ENCODE data around the gene TPPP.

The TPPP gene

GRCh38 chr5:676699-677076 lies 16.5 kb downstream of the TPPP start:
- no peak for DNase-seq

GRCh38 chr5:675871-676698 lies 17.1 kb downstream of the TPPP start:
- DNase-seq = no peak

- DNase-seq = no peak
These were observed 17.9 kb downstream of the TPPP start for GRCh38 chr5:675111-675870.

GRCh38 chr5:674630-675011 lies 18.5 kb downstream of the TPPP start:
- DNase-seq = no peak

- no peak for DNase-seq
These were observed 19.1 kb downstream of the TPPP start for GRCh38 chr5:673831-674629.

- no peak for DNase-seq
These were observed 19.9 kb downstream of the TPPP start for GRCh38 chr5:673161-673830.

- DNase-seq = no peak
These were observed 20.6 kb downstream of the TPPP start for GRCh38 chr5:672329-673160.

GRCh38 chr5:671459-672328 lies 21.5 kb downstream of the TPPP start:
- peak; percentile 20 to 28 for DNase-seq

- DNase-seq = no peak
These were observed 22.5 kb downstream of the TPPP start for GRCh38 chr5:670396-671270.

GRCh38 chr5:669842-670395 lies 23.2 kb downstream of the TPPP start:
- no peak for DNase-seq

- no peak for DNase-seq
These were observed 23.9 kb downstream of the TPPP start for GRCh38 chr5:669111-669841.

- no peak for DNase-seq
These were observed 24.7 kb downstream of the TPPP start for GRCh38 chr5:668283-668995.

- no peak for DNase-seq
These were observed 26.2 kb downstream of the TPPP start for GRCh38 chr5:666816-667498.

- no peak for DNase-seq
These were observed 27.0 kb downstream of the TPPP start for GRCh38 chr5:665956-666711.

- no peak for DNase-seq
These were observed 27.6 kb downstream of the TPPP start for GRCh38 chr5:665541-665955.

- DNase-seq = no peak
These were observed 28.2 kb downstream of the TPPP start for GRCh38 chr5:664994-665360.
